HepG2 (cell line): ENCODE results near the gene PPP1R16B.

Experiments
- CHD2 ChIP-seq: IDR thresholded peaks from 2 replicates; pipeline ENCODE4 v1.6.1; 2011; ENCODE audit warnings: low read depth, low read length, improper control_type of control experiment
- IRF2 ChIP-seq: IDR thresholded peaks from 2 replicates; pipeline ENCODE4 v1.6.1; 2018; ENCODE audit warnings: missing genetic modification reagents, missing compliant biosample characterization
- TF ChIP-seq, protein P1 (sequence below), 2 experiments: sonication (generic) in 1 of 2; formaldehyde crosslinking in 1 of 2; IDR thresholded peaks; 2 replicates each; pipeline versions ENCODE4 v1.5.1 to v1.6.1; 2011 to 2020; ENCODE audit warnings: borderline replicate concordance in 1 of 2, low read depth in 1 of 2, low read length in 1 of 2, mild to moderate bottlenecking in 1 of 2, missing genetic modification reagents in 1 of 2, moderate library complexity in 1 of 2

GRCh38 chr20:38934530-38934929, 129.0 kb downstream of the PPP1R16B start:
- TF ChIP-seq CHD2 (no peak), IRF2 (CRISPR knock-in tag) (no peak)
- TF ChIP-seq, protein P1, sequence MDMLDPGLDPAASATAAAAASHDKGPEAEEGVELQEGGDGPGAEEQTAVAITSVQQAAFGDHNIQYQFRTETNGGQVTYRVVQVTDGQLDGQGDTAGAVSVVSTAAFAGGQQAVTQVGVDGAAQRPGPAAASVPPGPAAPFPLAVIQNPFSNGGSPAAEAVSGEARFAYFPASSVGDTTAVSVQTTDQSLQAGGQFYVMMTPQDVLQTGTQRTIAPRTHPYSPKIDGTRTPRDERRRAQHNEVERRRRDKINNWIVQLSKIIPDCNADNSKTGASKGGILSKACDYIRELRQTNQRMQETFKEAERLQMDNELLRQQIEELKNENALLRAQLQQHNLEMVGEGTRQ (IDR thresholded peaks at IDR 0.05; ENCODE audit: low read depth, low read length), result no peak
- TF ChIP-seq, protein P1 (CRISPR knock-in tag; IDR thresholded peaks at IDR 0.05; ENCODE audit: borderline replicate concordance), result no peak
